ENCODE results near the gene EPX. TPM values are rescaled to one million over a fixed set of nuclear protein-coding genes. Genes with fewer than 3 reads are reported as not detected.

The EPX gene
- total and polyA plus RNA-seq, 2 experiments from 2014 or later: not detected

DNA sequence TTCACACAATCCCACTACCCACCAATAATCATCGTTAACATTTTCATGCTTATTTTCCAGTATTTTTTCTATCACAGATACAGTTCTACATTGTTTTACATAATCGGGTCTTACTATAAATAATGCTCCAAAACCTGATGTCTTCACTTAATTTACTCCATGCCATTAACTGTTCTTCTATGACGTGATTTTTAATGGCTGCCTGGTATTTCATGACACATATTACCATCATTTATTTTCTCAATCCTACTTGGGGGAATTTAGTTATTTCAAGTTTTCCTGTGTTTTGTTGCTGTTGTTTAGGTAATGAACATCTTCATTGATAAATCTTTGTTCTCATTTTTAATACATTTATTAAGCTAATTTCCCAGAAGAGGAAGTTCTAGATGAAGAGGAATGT lies 60.6 kb downstream of the EPX start:
- Histone ChIP-seq H3K36me3 (no peaks in the 10 kb centered on the region), H3K4me1 (ENCODE audit: low read depth) (no peaks in the 10 kb centered on the region), H3K4me3 (no peak overlapping the region), H3K27me3 (peaks cover 86% of the 10 kb centered on the region), H3K9me3 (ENCODE audit: low read depth) (no peaks in the 10 kb centered on the region), H3K27ac (no peak overlapping the region)
- TF ChIP-seq, protein P1, sequence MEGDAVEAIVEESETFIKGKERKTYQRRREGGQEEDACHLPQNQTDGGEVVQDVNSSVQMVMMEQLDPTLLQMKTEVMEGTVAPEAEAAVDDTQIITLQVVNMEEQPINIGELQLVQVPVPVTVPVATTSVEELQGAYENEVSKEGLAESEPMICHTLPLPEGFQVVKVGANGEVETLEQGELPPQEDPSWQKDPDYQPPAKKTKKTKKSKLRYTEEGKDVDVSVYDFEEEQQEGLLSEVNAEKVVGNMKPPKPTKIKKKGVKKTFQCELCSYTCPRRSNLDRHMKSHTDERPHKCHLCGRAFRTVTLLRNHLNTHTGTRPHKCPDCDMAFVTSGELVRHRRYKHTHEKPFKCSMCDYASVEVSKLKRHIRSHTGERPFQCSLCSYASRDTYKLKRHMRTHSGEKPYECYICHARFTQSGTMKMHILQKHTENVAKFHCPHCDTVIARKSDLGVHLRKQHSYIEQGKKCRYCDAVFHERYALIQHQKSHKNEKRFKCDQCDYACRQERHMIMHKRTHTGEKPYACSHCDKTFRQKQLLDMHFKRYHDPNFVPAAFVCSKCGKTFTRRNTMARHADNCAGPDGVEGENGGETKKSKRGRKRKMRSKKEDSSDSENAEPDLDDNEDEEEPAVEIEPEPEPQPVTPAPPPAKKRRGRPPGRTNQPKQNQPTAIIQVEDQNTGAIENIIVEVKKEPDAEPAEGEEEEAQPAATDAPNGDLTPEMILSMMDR (IDR thresholded peaks at IDR 0.05; ENCODE audit: low read depth, low read length): no peak
- no peak for DNase-seq (ENCODE audit: low read depth in 1 of 2, low spot score in 1 of 2)

Other genes starting within 250 kb of the EPX start
- gene CUEDC1, start 237.3 kb upstream of the EPX start, total RNA-seq: 14.8 and 18.3 TPM in 2 replicates
- gene CUEDC1, start 237.3 kb upstream of the EPX start, polyA plus RNA-seq: 10.9 and 15.3 TPM in 2 replicates
- gene VEZF1, start 204.5 kb upstream of the EPX start, total RNA-seq: 29.7 and 37.3 TPM in 2 replicates
- 18.5 and 22.3 TPM in 2 replicates for gene VEZF1, start 204.5 kb upstream of the EPX start, polyA plus RNA-seq
- 209 and 235 TPM in 2 replicates for gene SRSF1, start 185.5 kb upstream of the EPX start, total RNA-seq
- gene SRSF1, start 185.5 kb upstream of the EPX start, polyA plus RNA-seq: 127 and 146 TPM in 2 replicates
- 14.2 and 16.3 TPM in 2 replicates for gene DYNLL2, start 109.3 kb upstream of the EPX start, total RNA-seq
- 0.62 and 0.79 TPM in 2 replicates for gene DYNLL2, start 109.3 kb upstream of the EPX start, polyA plus RNA-seq
- 0.04 TPM in 1 of 2 replicates, not detected in the other for gene OR4D1, start 44.3 kb upstream of the EPX start, total RNA-seq
- gene OR4D1, start 44.3 kb upstream of the EPX start, polyA plus RNA-seq: not detected in 2 replicates
- gene OR4D2, start 25.7 kb upstream of the EPX start, total RNA-seq: not detected in 2 replicates
- gene OR4D2, start 25.7 kb upstream of the EPX start, polyA plus RNA-seq: not detected in 2 replicates
- 18.0 and 29.7 TPM in 2 replicates for gene MKS1, start 26.5 kb downstream of the EPX start, total RNA-seq
- 28.6 and 42.7 TPM in 2 replicates for gene MKS1, start 26.5 kb downstream of the EPX start, polyA plus RNA-seq
- not detected in 2 replicates for gene LPO, start 45.9 kb downstream of the EPX start, total RNA-seq
- gene LPO, start 45.9 kb downstream of the EPX start, polyA plus RNA-seq: not detected in 2 replicates
- gene MPO, start 88.2 kb downstream of the EPX start, total RNA-seq: not detected in 2 replicates
- gene MPO, start 88.2 kb downstream of the EPX start, polyA plus RNA-seq: not detected in 2 replicates
- 45.1 and 92.1 TPM in 2 replicates for gene TSPOAP1, start 136.1 kb downstream of the EPX start, total RNA-seq
- gene TSPOAP1, start 136.1 kb downstream of the EPX start, polyA plus RNA-seq: 77.5 and 85.3 TPM in 2 replicates
- 94.6 and 152 TPM in 2 replicates for gene SUPT4H1, start 159.5 kb downstream of the EPX start, total RNA-seq
- gene SUPT4H1, start 159.5 kb downstream of the EPX start, polyA plus RNA-seq: 97.9 and 102 TPM in 2 replicates
- 8.6 and 8.7 TPM in 2 replicates for gene RNF43, start 224.8 kb downstream of the EPX start, total RNA-seq
- 5.0 and 9.4 TPM in 2 replicates for gene RNF43, start 224.8 kb downstream of the EPX start, polyA plus RNA-seq

Measured in cardiac muscle cell (in vitro differentiated cells and primary cell).